GM12891 (cell line): ENCODE data around the gene AKR1B15.

Experiments
- POLR2A ChIP-seq: IDR thresholded peaks from 2 replicates; pipeline ENCODE4 v1.6.1; 2011; ENCODE audit warnings: low read depth, low read length, control low read depth
- POLR2AphosphoS5 ChIP-seq: IDR thresholded peaks from 2 replicates; pipeline ENCODE4 v1.6.1; 2011; ENCODE audit warnings: low read depth, low read length, control low read depth

- TF ChIP-seq POLR2AphosphoS5 (no peak), POLR2A (no peak)
These were observed 22.2 kb downstream of the AKR1B15 start for GRCh38 chr7:134571101-134571500.
